GM13976 (cell line): Measurements from ENCODE around the gene CHMP5.

ENCODE experiments used
- DNase-seq: peaks from one replicate; pipeline ENCODE4 v3.0.0; 2012; ENCODE audit warnings: low spot score
- in situ Hi-C: fragments of 300-500 bp; cut with MboI; formaldehyde crosslinking; loops from one replicate; pipeline ENCODE4 v1.12.0; 2022; ENCODE audit warnings: low sequenced_read_pairs, mixed read lengths, inconsistent platforms; ENCODE audit not compliant: unreplicated experiment
- TF ChIP-seq, protein P1 (sequence below): IDR thresholded peaks from 2 replicates; pipeline ENCODE4 v1.5.1; 2012; ENCODE audit warnings: borderline replicate concordance, mild to moderate bottlenecking; ENCODE audit not compliant: insufficient read depth; ENCODE audit errors: extremely low read depth, missing control alignments, control extremely low read depth

The CHMP5 gene

DNA sequence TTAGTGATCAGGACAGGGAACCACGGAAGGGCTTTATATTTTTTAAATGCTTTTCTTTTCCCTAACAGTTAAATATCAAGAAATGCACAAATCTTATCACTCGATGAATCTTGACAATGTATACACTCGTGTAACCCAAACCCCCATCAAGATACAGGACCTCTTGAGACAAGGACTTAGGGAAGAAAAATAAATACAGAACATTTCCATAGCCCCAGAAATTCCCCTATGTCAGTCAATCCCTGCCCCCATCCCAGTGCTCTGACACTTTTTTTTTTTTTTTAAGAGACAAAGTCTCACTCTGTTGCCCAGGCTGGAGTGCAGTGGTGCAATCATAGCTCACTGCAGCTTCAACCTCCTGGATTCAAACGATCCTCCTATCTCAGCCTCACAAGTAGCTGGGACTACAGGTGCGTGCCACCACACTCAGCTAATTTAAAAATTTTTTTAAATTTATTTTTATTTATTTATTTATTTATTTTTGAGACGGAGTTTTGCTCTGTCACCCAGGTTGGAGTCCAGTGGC, 22.2 kb upstream of the CHMP5 start:
- in situ Hi-C loops, result no loop called here
- no peak for DNase-seq
- TF ChIP-seq, protein P1, sequence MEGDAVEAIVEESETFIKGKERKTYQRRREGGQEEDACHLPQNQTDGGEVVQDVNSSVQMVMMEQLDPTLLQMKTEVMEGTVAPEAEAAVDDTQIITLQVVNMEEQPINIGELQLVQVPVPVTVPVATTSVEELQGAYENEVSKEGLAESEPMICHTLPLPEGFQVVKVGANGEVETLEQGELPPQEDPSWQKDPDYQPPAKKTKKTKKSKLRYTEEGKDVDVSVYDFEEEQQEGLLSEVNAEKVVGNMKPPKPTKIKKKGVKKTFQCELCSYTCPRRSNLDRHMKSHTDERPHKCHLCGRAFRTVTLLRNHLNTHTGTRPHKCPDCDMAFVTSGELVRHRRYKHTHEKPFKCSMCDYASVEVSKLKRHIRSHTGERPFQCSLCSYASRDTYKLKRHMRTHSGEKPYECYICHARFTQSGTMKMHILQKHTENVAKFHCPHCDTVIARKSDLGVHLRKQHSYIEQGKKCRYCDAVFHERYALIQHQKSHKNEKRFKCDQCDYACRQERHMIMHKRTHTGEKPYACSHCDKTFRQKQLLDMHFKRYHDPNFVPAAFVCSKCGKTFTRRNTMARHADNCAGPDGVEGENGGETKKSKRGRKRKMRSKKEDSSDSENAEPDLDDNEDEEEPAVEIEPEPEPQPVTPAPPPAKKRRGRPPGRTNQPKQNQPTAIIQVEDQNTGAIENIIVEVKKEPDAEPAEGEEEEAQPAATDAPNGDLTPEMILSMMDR, result no peak

DNA sequence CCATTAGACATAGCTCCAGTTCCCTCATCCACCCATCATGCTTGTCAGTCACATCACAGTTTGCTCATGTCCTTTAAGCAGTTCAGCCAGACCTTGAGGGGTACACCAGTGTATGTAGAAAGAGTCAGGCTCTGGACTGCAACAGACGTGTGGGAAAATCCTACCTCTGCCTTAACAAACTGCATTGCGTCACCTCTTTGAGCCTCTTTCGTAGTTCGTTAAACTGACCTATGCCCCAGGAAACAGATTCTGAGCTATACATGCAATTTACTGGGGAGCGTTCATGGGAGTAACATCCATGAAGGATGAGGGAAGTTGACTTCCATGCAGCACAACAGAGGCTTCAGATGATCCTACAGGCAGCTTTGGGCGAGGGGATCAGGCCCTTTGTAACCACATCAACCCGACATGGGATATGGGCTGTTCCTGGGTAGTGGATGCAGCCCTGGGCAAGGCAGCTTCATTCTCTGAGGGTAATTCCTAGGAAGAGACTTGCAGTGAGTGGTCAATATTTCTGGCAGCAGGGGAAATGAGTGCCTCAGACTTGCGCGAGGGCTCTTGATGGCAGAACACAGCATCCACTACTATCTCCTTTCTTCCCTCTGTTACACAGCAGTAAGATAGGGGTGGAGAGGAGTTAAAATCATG, 20.6 kb upstream of the CHMP5 start:
- TF ChIP-seq, protein P1, result no peak
- in situ Hi-C loops, result no loop called here
- no peak for DNase-seq

GRCh38 chr9:33245341-33245740, 19.5 kb upstream of the CHMP5 start:
- TF ChIP-seq, protein P1, result no peak
- in situ Hi-C loops, result no loop called here
- no peak for DNase-seq

DNA sequence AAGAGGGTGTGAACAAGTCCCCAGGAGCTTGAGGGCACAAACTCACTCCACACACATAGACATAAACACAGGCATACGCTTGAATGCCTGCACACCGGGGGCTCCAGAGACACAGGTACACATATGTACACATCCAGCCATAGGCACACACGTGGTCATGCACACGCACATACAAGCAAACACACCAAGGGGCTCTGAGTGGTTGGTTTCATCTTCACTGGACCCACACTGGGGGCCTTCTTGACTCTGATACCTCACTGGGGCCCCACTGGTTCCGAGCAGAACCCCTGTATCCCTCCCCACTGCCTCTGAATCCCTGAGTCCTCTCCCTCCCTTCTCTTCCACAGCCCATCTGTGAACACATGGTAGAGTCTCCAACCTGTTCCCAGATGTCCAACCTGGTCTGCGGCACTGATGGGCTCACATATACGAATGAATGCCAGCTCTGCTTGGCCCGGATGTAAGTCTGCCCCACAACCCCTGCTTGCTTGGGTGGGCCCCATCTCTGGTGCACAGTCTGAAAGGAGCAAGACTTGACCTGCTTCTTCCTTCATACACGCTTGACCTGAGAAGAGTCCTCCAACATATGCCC, 18.5 kb upstream of the CHMP5 start:
- in situ Hi-C loops, result no loop called here

GRCh38 chr9:33248606-33249005, 16.2 kb upstream of the CHMP5 start:
- TF ChIP-seq, protein P1, result no peak
- in situ Hi-C loops, result no loop called here
- no peak for DNase-seq

More for the DNA sequence above, 18.5 kb upstream of the CHMP5 start:
- DNase-seq, result no peak
- TF ChIP-seq, protein P1, result no peak

GRCh38 chr9:33249087-33249658, 15.7 kb upstream of the CHMP5 start:
- in situ Hi-C loops, result no loop called here
- TF ChIP-seq, protein P1, result no peak
- no peak for DNase-seq
